Bronchial epithelial cell (primary cell): Measurements from ENCODE around the gene CENPS. TPM values are rescaled to one million over a fixed set of nuclear protein-coding genes. Genes with fewer than 3 reads are reported as not detected.

Experiments
- DNase-seq: peaks from one replicate; pipeline ENCODE4 v3.0.0-alpha.2; 2010; ENCODE audit warnings: low read depth
- FAIRE-seq: peaks from 2 replicates; lab custom pipeline; 2011; peaks lifted over from hg19 to GRCh38; lab: Jason Lieb, UNC
- H3K27me3 ChIP-seq: 2 replicates; pipeline ENCODE4 v1.5.1; 2011; ENCODE audit warnings: low read length; ENCODE audit not compliant: control insufficient read depth, insufficient read depth
- H3K36me3 ChIP-seq: 2 replicates; pipeline ENCODE4 v1.5.1; 2011; ENCODE audit warnings: low read length; ENCODE audit not compliant: control insufficient read depth, insufficient read depth
- H3K4me3 ChIP-seq: 2 replicates; pipeline ENCODE4 v1.5.1; 2011; ENCODE audit warnings: mild to moderate bottlenecking, low read depth, low read length, control low read depth
- total RNA-seq: library from RNA; depleted of rRNA; stranded (reverse); fragments of >200 nt; gene quantifications from 2 replicates; pipeline ENCODE4 v1.2.1, GENCODE V29; 2014
- TF ChIP-seq, protein P1 (sequence below): IDR thresholded peaks from 2 replicates; pipeline ENCODE4 v1.5.1; 2011; ENCODE audit warnings: mild to moderate bottlenecking, moderate library complexity, low read length, control low read depth, inconsistent platforms; ENCODE audit not compliant: insufficient read depth, severe bottlenecking

CENPS gene
- total RNA-seq, 1 donor from 2014 or later, result 8.4 TPM

DNA sequence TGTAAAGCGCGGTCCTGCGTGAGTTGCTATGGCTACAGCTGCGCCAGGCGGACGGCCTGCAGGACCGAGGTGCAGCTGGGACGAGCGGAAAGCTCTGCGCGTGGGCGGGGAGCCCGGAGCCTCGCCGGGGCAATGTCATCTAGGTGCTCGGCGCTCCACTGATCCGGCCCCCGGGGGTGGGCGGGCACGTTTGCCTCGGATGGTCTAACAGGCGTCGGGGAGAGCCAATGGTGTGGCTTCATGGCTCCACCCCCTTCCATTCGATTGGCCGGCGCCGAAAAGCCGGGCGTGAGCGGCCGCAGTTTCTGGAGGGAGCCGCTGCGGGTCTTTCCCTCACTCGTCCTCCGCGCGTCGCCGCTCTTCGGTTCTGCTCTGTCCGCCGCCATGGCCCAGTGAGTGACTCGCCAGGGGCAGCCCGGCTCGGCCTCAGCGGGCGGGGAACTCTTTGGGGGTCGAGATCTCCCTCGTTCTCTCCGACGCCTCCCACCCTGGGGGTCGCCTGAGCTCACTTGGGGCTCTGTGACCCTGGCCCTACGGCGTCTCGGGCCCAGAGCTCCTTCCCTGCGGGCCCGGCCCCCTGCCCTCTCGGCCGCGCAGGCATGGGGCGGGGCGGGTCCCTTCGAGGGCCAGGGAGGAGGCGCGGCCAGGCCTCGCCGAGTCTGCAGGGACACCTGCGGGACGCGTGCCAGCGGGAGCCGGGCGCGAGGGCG, 31.3 kb upstream of the CENPS start, which contains the start of gene PGD:
PGD (plus strand) TSS at position 331 of the 710 bp plus-strand sequence; CDS start at position 385, 54 bp downstream.
- DNase-seq (peak; percentile 92), FAIRE-seq (no peak)
- Histone ChIP-seq H3K36me3 (peaks cover 4% of the 10 kb centered on the region), H3K27me3 (no peaks in the 10 kb centered on the region), H3K4me3 (peak within 1 kb of the TSS; percentile 97)
- TF ChIP-seq, protein P1, sequence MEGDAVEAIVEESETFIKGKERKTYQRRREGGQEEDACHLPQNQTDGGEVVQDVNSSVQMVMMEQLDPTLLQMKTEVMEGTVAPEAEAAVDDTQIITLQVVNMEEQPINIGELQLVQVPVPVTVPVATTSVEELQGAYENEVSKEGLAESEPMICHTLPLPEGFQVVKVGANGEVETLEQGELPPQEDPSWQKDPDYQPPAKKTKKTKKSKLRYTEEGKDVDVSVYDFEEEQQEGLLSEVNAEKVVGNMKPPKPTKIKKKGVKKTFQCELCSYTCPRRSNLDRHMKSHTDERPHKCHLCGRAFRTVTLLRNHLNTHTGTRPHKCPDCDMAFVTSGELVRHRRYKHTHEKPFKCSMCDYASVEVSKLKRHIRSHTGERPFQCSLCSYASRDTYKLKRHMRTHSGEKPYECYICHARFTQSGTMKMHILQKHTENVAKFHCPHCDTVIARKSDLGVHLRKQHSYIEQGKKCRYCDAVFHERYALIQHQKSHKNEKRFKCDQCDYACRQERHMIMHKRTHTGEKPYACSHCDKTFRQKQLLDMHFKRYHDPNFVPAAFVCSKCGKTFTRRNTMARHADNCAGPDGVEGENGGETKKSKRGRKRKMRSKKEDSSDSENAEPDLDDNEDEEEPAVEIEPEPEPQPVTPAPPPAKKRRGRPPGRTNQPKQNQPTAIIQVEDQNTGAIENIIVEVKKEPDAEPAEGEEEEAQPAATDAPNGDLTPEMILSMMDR, result no peak

DNA sequence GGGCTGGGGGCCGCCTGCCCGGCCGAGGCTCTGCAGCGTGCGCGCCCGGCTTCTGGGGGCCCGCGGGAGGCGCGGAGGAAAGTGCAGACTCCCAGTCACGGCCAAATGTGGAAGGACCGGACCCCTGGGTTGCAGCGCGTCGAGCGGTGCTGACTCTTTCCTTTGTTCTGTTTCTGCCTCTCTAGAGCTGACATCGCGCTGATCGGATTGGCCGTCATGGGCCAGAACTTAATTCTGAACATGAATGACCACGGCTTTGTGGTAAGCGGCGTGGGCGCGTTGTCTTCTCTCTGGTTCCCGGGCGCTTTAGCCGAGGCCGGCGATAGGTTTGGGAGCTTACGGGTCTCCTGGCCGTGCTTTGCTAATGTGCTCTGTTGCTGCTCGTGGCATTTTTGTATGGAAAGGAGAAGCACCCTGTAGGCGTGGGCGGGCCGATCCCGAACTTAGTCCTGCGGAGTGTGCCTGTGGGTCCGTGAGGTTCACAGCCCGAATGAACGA, 30.7 kb upstream of the CENPS start:
- FAIRE-seq (no peak), DNase-seq (peak; percentile 25)
- TF ChIP-seq, protein P1, result no peak
- H3K4me3 ChIP-seq, result peak overlapping the region; percentile 97
- H3K36me3 ChIP-seq, result peaks cover 8% of the 10 kb centered on the region
- H3K27me3 ChIP-seq, result no peaks in the 10 kb centered on the region

GRCh38 chr1:10400013-10400412, 30.2 kb upstream of the CENPS start:
- Histone ChIP-seq H3K27me3 (no peaks in the 10 kb centered on the region), H3K36me3 (peaks cover 12% of the 10 kb centered on the region), H3K4me3 (peak overlapping the region; percentile 97)
- DNase-seq (no peak), FAIRE-seq (no peak)
- TF ChIP-seq, protein P1, result no peak

DNA sequence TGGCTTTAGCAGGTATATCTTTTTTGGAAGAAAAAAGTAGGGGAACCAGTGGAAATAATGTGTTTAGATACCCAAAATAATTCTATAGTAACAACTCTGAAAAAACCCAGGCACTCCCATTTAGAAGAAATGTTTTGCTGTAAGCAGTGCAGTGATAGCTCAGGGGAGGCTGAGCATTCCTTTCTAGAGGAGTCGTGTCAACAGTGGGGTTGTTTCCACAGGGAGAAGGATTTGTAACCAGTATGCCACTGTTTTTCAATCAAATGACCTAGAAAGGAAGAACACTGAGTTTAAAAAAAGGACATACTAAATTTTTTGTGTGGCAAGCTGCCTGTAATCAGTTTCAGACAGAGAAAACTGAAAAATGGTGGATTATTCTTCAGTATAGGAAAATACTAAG, 29.0 kb upstream of the CENPS start:
- DNase-seq, result no peak
- no peak for FAIRE-seq
- Histone ChIP-seq H3K27me3 (no peaks in the 10 kb centered on the region), H3K4me3 (no peak overlapping the region), H3K36me3 (peaks cover 12% of the 10 kb centered on the region)
- TF ChIP-seq, protein P1, result no peak

DNA sequence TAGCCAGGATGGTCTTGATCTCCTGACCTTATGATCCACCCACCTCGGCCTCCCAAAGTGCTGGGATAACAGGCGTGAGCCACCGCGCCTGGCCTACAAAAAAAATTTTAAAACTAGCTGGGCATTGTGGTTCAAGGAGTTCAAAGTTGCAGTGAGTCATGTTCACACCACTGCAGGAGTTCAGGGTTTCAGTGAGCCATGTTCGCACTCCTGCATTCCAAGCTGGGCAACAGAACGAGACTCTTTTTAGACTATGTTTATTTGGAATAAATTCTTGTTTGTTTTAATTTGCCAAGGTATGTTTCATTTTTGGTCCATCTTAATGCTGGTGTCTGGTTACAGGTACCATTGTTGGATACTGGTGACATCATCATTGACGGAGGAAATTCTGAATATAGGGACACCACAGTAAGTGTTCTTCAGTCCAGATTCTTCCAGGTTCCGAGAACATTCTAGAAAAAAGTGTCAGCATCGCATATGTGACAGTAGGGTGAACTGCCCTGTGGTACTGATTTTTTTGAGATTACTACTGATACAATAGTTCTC, 27.4 kb upstream of the CENPS start:
- TF ChIP-seq, protein P1, result no peak
- DNase-seq (peak; percentile 18), FAIRE-seq (no peak)
- Histone ChIP-seq H3K36me3 (peaks cover 21% of the 10 kb centered on the region), H3K27me3 (no peaks in the 10 kb centered on the region), H3K4me3 (no peak overlapping the region)
